HCT116 (cell line): ENCODE data around the gene AGAP2. TPM values are rescaled to one million over a fixed set of nuclear protein-coding genes. Genes with fewer than 3 reads are reported as not detected.
A peak's percentile ranks its signal among the peaks of the same experiment; 100 is the strongest.

Experiments used
- ATAC-seq: fragments of 200-7000 bp; cut with Tn5 transposase; 2 replicates; pipeline ENCODE4 v1.9.1; 2020; ENCODE audit warnings: mild to moderate bottlenecking, moderate library complexity
- BruUV-seq: library from RNA; stranded (reverse); fragments of 400-500 nt; replicated peaks from 2 replicates; lab custom pipeline; 2021; lab: Mats Ljungman, UMichigan
- CTCF ChIA-PET: fragments of 300-600 bp; sonication (Branson Sonifier 250); formaldehyde crosslinking; loops from one replicate; lab custom pipeline; 2021; ENCODE audit warnings: antibody characterized with exemption; lab: Charles Lee
- POLR2A ChIA-PET: fragments of 300-600, 350-600 bp; sonication (Branson Sonifier 250); formaldehyde crosslinking; loops from one replicate; lab custom pipeline; 2021; ENCODE audit warnings: antibody characterized with exemption; lab: Charles Lee
- RAD21 ChIA-PET, 2 experiments: fragments of 300-600 bp; sonication (Branson Sonifier 250); formaldehyde crosslinking; loops; one replicate each; lab custom pipeline; 2023; ENCODE audit warnings: low total read pairs in 2 of 2; ENCODE audit not compliant: uncharacterized antibody in 2 of 2, unreplicated experiment in 2 of 2, low non-redundant PET in 1 of 2; lab: Charles Lee
- DNase-seq: peaks from one replicate; pipeline ENCODE4 v3.0.0-alpha.2; 2010; ENCODE audit warnings: low read depth, low spot score
- H2AFZ ChIP-seq: fragments of 200-600 bp; shearing (Covaris generic), sonication (generic); 2 replicates; pipeline ENCODE4 v1.6.1; 2017; ENCODE audit warnings: low read depth, mixed run types, mixed read lengths, antibody characterized with exemption, low read length; ENCODE audit not compliant: poor library complexity, severe bottlenecking
- H3K27ac ChIP-seq: 2 replicates; pipeline ENCODE4 v1.5.1; 2012; ENCODE audit warnings: low read depth, low read length
- H3K27me3 ChIP-seq: fragments of 200-600 bp; sonication (generic); 2 replicates; pipeline ENCODE4 v1.6.1; 2016; ENCODE audit warnings: mixed run types, low read length, mixed read lengths; ENCODE audit not compliant: insufficient read depth
- H3K36me3 ChIP-seq, 2 experiments: fragments of 200-500 bp in 1 of 2; fragments of 200-600 bp in 1 of 2; sonication (Bioruptor generic) in 1 of 2; sonication (generic) in 1 of 2; 2 replicates each; pipeline versions ENCODE4 v1.5.1 to v1.6.1; 2014 to 2016; ENCODE audit warnings: low read length in 2 of 2, inconsistent platforms in 1 of 2, mixed read lengths in 1 of 2, mixed run types in 1 of 2; ENCODE audit not compliant: insufficient read depth in 2 of 2, control insufficient read depth in 1 of 2
- H3K4me1 ChIP-seq, 2 experiments: fragments of 200-600 bp in 1 of 2; sonication (generic) in 1 of 2; 2 replicates each; pipeline versions ENCODE4 v1.5.1 to v1.6.1; 2012 to 2017; ENCODE audit warnings: low read length in 2 of 2, inconsistent platforms in 1 of 2, mild to moderate bottlenecking in 1 of 2, mixed read lengths in 1 of 2, mixed run types in 1 of 2, moderate library complexity in 1 of 2; ENCODE audit not compliant: insufficient read depth in 2 of 2, control insufficient read depth in 1 of 2
- H3K4me2 ChIP-seq: fragments of 200-600 bp; sonication (generic); 2 replicates; pipeline ENCODE4 v1.6.1; 2017; ENCODE audit warnings: mixed run types, low read length, mixed read lengths
- H3K4me3 ChIP-seq, 2 experiments: fragments of 200-600 bp in 1 of 2; sonication (generic) in 1 of 2; replicated peaks in 1 of 2; 2 replicates each; pipeline ENCODE4 v1.5.1; 2011 to 2016; ENCODE audit warnings: low read length in 2 of 2, control low read depth in 1 of 2, low read depth in 1 of 2, mild to moderate bottlenecking in 1 of 2, mixed read lengths in 1 of 2, mixed run types in 1 of 2
- H3K79me2 ChIP-seq: fragments of 200-600 bp; sonication (generic); 2 replicates; pipeline ENCODE4 v1.6.1; 2017; ENCODE audit warnings: mild to moderate bottlenecking, mixed run types, low read length, moderate library complexity, mixed read lengths; ENCODE audit not compliant: insufficient read depth
- H3K9ac ChIP-seq: fragments of 200-600 bp; sonication (generic); 2 replicates; pipeline ENCODE4 v1.6.1; 2016; ENCODE audit warnings: low read length, mixed read lengths
- H3K9me2 ChIP-seq: fragments of 200-600 bp; sonication (generic), shearing (Covaris generic); 2 replicates; pipeline ENCODE4 v1.6.1; 2017; ENCODE audit warnings: mixed run types, mild to moderate bottlenecking, moderate library complexity; ENCODE audit not compliant: insufficient read depth
- H3K9me3 ChIP-seq, 2 experiments: fragments of 200-500 bp in 1 of 2; fragments of 200-600 bp in 1 of 2; sonication (Bioruptor generic) in 1 of 2; sonication (generic) in 1 of 2; 2 replicates each; pipeline ENCODE4 v1.6.1; 2014 to 2017; ENCODE audit warnings: low read length in 2 of 2, mixed read lengths in 2 of 2, inconsistent platforms in 1 of 2, low read depth in 1 of 2, mild to moderate bottlenecking in 1 of 2, mixed run types in 1 of 2, moderate library complexity in 1 of 2; ENCODE audit not compliant: control insufficient read depth in 1 of 2, insufficient read depth in 1 of 2
- H4K20me1 ChIP-seq: fragments of 200-600 bp; sonication (generic), shearing (Covaris generic); 2 replicates; pipeline ENCODE4 v1.6.1; 2017; ENCODE audit warnings: mixed run types, mild to moderate bottlenecking, moderate library complexity; ENCODE audit not compliant: insufficient read depth
- SIN3A ChIP-seq: IDR thresholded peaks from 2 replicates; pipeline ENCODE4 v1.6.1; 2012; ENCODE audit warnings: low read depth
- YY1 ChIP-seq: IDR thresholded peaks from 2 replicates; pipeline ENCODE4 v1.6.1; 2011; ENCODE audit warnings: low read length, low read depth, moderate library complexity, mild to moderate bottlenecking; ENCODE audit not compliant: insufficient replicate concordance; ENCODE audit errors: extremely low read depth
- intact Hi-C: fragments of 100-400 bp; cut with micrococcal nuclease; formaldehyde crosslinking; loops from 2 replicates; pipeline ENCODE4 v1.10.0; 2022
- total RNA-seq: library from RNA; stranded (reverse); gene quantifications from one replicate; pipeline ENCODE4 v1.2.1, GENCODE V29; 2021; ENCODE audit not compliant: unreplicated experiment
- TF ChIP-seq, protein P1 (sequence below): IDR thresholded peaks from 2 replicates; pipeline ENCODE4 v1.6.1; 2012
- TF ChIP-seq, protein P2 (sequence below): IDR thresholded peaks from 2 replicates; pipeline ENCODE4 v1.6.1; 2012
- TF ChIP-seq, protein P3 (sequence below), 3 experiments: fragments of 200-600 bp in 1 of 3; sonication (generic) in 1 of 3; IDR thresholded peaks in 2 of 3; conservative IDR thresholded peaks in 1 of 3; 2 replicates each; pipeline ENCODE4 v1.5.1; 2012 to 2017; ENCODE audit warnings: low read depth in 2 of 3, low read length in 2 of 3, antibody characterized with exemption in 1 of 3, borderline replicate concordance in 1 of 3, control low read depth in 1 of 3, mild to moderate bottlenecking in 1 of 3, mixed read lengths in 1 of 3, mixed run types in 1 of 3, moderate library complexity in 1 of 3; ENCODE audit not compliant: insufficient read depth in 1 of 3

The AGAP2 gene
- total RNA-seq, 1 experiment from 2014 or later = 15.8 TPM

DNA sequence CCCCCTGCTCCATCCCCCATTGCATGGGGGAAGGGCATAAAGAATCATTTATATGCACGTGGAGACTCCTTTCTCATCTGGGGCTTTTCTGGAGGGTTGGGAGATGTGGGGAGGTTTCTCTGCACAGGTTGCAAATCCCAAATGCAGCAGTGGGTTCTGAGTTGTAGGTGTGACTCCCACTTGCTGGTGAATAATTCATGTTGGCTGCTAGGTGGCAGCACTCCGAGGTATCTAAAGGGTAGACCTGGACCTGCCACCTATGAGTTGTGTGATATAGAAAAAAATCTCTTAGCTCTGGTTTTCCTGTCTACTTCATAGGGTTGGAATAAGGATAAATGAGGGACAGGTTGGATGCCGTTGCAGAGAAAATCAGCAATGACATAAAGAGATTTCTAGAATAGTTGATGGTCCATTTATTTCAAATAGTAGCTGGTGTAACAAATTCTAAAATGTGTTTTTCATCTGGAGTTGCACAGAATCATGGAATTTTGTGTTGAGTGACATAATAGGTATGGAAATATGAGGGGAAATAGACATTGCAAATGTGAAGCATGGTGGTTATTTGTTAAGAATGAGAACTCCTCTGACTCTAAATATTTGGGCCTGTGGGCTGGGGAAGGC, 20.9 kb upstream of the AGAP2 start:
- TF ChIP-seq, protein P1, sequence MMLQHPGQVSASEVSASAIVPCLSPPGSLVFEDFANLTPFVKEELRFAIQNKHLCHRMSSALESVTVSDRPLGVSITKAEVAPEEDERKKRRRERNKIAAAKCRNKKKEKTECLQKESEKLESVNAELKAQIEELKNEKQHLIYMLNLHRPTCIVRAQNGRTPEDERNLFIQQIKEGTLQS = no peak
- no peak for TF ChIP-seq YY1
- no peak for TF ChIP-seq SIN3A
- TF ChIP-seq, protein P2, sequence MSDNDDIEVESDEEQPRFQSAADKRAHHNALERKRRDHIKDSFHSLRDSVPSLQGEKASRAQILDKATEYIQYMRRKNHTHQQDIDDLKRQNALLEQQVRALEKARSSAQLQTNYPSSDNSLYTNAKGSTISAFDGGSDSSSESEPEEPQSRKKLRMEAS = no peak
- TF ChIP-seq, protein P3, sequence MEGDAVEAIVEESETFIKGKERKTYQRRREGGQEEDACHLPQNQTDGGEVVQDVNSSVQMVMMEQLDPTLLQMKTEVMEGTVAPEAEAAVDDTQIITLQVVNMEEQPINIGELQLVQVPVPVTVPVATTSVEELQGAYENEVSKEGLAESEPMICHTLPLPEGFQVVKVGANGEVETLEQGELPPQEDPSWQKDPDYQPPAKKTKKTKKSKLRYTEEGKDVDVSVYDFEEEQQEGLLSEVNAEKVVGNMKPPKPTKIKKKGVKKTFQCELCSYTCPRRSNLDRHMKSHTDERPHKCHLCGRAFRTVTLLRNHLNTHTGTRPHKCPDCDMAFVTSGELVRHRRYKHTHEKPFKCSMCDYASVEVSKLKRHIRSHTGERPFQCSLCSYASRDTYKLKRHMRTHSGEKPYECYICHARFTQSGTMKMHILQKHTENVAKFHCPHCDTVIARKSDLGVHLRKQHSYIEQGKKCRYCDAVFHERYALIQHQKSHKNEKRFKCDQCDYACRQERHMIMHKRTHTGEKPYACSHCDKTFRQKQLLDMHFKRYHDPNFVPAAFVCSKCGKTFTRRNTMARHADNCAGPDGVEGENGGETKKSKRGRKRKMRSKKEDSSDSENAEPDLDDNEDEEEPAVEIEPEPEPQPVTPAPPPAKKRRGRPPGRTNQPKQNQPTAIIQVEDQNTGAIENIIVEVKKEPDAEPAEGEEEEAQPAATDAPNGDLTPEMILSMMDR (IDR thresholded peaks at IDR 0.05 in 2 of 3, conservative IDR thresholded peaks at IDR 0.05 in 1 of 3; ENCODE audit: borderline replicate concordance in 1 of 3, insufficient read depth in 1 of 3, low read depth in 2 of 3, low read length in 2 of 3) = peak in 2 of 3 experiments; percentile 54 to 70; a peak in 4 of 6 replicates
- no peaks in the 10 kb centered on the region for H3K9me3 ChIP-seq
- no peaks in the 10 kb centered on the region for H4K20me1 ChIP-seq
- no peaks in the 10 kb centered on the region for H3K9me2 ChIP-seq
- H3K9ac ChIP-seq = no peak overlapping the region
- peaks cover 6 to 21% of the 10 kb centered on the region in 2 experiments for H3K4me1 ChIP-seq
- ATAC-seq (peak; percentile 43), DNase-seq (no peak)
- H3K4me3 ChIP-seq = no peak overlapping the region
- ChIA-PET CTCF (interaction anchor here (0.6 to 1.0 kb wide), 6 partner anchors 13 to 33 kb away, joined by 3 to 5 read pairs (median 3); partner anchors contain the start of genes EEF1AKMT3, METTL1 and TSFM), RAD21 (no interaction called here), POLR2A (interaction anchor here (0.8 kb wide), 1 partner anchor 13 kb away, joined by 3 read pairs; the partner anchor contains the start of genes EEF1AKMT3 and METTL1)
- no TSS peak for BruUV-seq
- no peak overlapping the region for H3K27ac ChIP-seq
- no peaks in the 10 kb centered on the region for H3K79me2 ChIP-seq
- H3K36me3 ChIP-seq = peaks cover 0 to 7% of the 10 kb centered on the region in 2 experiments; a peak in 2 of 4 replicates
- H3K4me2 ChIP-seq = no peak overlapping the region
- intact Hi-C loops = loop anchor here (1.0 kb wide), 1 partner anchor 146 kb away; no protein-coding TSS in a partner anchor
- no peak overlapping the region for H2AFZ ChIP-seq
- no peaks in the 10 kb centered on the region for H3K27me3 ChIP-seq
